Endothelial cell of umbilical vein (primary cell): ENCODE measurements around the gene RTBDN.

Source experiments
- CTCF ChIP-seq, 2 donors: IDR thresholded peaks; 1 replicate in 1 of 2; 2 replicates in 1 of 2; pipeline ENCODE4 v1.5.1; 2011; ENCODE audit warnings: low read length in 2 of 2, mild to moderate bottlenecking in 2 of 2, moderate library complexity in 2 of 2, control low read depth in 1 of 2, inconsistent platforms in 1 of 2, low read depth in 1 of 2; ENCODE audit not compliant: insufficient read depth in 1 of 2; ENCODE audit errors: extremely low read depth in 1 of 2
- EZH2 ChIP-seq: IDR thresholded peaks from 2 replicates; pipeline ENCODE4 v1.6.1; 2012; ENCODE audit warnings: borderline replicate concordance, low read depth, mild to moderate bottlenecking, moderate library complexity, low read length, inconsistent platforms; ENCODE audit not compliant: severe bottlenecking
- JUN ChIP-seq: IDR thresholded peaks from 2 replicates; pipeline ENCODE4 v1.6.1; 2011; ENCODE audit warnings: borderline replicate concordance, low read depth; ENCODE audit not compliant: insufficient read length, insufficient read depth
- MAX ChIP-seq: IDR thresholded peaks from 2 replicates; pipeline ENCODE4 v1.6.1; 2011; ENCODE audit not compliant: insufficient read depth, insufficient read length
- POLR2A ChIP-seq: IDR thresholded peaks from 2 replicates; pipeline ENCODE4 v1.6.1; 2012; ENCODE audit warnings: low read depth, mild to moderate bottlenecking, control low read depth, low read length
- POLR2AphosphoS5 ChIP-seq: IDR thresholded peaks from 2 replicates; pipeline ENCODE4 v1.6.1; 2012; ENCODE audit warnings: low read depth, mild to moderate bottlenecking, control low read depth, low read length, moderate library complexity; ENCODE audit not compliant: insufficient read depth

- no peak for TF ChIP-seq POLR2A
- no peak for TF ChIP-seq POLR2AphosphoS5
- no peak for TF ChIP-seq EZH2
- TF ChIP-seq MAX: no peak
- TF ChIP-seq CTCF (IDR thresholded peaks at IDR 0.05; ENCODE audit: extremely low read depth in 1 of 2, insufficient read depth in 1 of 2, low read depth in 1 of 2, low read length in 2 of 2): no peak
- TF ChIP-seq JUN: no peak
These were observed 50.5 kb downstream of the RTBDN start for GRCh38 chr19:12783849-12784393.
